GM23338 (cell line): Measurements from ENCODE around the gene PCDHGC4.

Source experiments
- CREB1 ChIP-seq: fragments of 250-450 bp; sonication (Bioruptor Pico); IDR thresholded peaks from 2 replicates; pipeline ENCODE4 v1.5.0; 2020; ENCODE audit warnings: low read depth, mild to moderate bottlenecking, moderate library complexity
- EZH2 ChIP-seq: fragments of 200-600 bp; sonication (generic); IDR thresholded peaks from one replicate; pipeline ENCODE4 v1.8.0; 2017; ENCODE audit warnings: antibody characterized with exemption, mild to moderate bottlenecking, low read depth; ENCODE audit not compliant: unreplicated experiment
- EZH2phosphoT487 ChIP-seq: fragments of 200-600 bp; sonication (generic); IDR thresholded peaks from one replicate; pipeline ENCODE4 v1.8.1; 2018; ENCODE audit warnings: antibody characterized with exemption; ENCODE audit not compliant: unreplicated experiment
- JUNB ChIP-seq: IDR thresholded peaks from one replicate; pipeline ENCODE4 v1.6.1; 2016; ENCODE audit warnings: antibody characterized with exemption; ENCODE audit not compliant: unreplicated experiment
- POLR2AphosphoS5 ChIP-seq: IDR thresholded peaks from 2 replicates; pipeline ENCODE4 v1.6.1; 2016; ENCODE audit warnings: antibody characterized with exemption, low read depth
- STAT1 ChIP-seq: IDR thresholded peaks from one replicate; pipeline ENCODE4 v1.6.1; 2016; ENCODE audit warnings: antibody characterized with exemption; ENCODE audit not compliant: unreplicated experiment
- TF ChIP-seq, protein P1 (sequence below), 2 experiments: fragments of 200-600 bp in 1 of 2; sonication (generic) in 1 of 2; conservative IDR thresholded peaks; 2 replicates each; pipeline versions ENCODE4 v1.5.1 to v1.6.1; 2016 to 2017; ENCODE audit warnings: antibody characterized with exemption in 2 of 2, low read depth in 2 of 2, mild to moderate bottlenecking in 2 of 2, moderate library complexity in 1 of 2
- TF ChIP-seq, protein P2 (sequence below): IDR thresholded peaks from one replicate; pipeline ENCODE4 v1.6.1; 2018; ENCODE audit warnings: antibody characterized with exemption; ENCODE audit not compliant: unreplicated experiment

GRCh38 chr5:141477044-141477575 lies 7.7 kb upstream of the PCDHGC4 start:
- TF ChIP-seq, protein P1, sequence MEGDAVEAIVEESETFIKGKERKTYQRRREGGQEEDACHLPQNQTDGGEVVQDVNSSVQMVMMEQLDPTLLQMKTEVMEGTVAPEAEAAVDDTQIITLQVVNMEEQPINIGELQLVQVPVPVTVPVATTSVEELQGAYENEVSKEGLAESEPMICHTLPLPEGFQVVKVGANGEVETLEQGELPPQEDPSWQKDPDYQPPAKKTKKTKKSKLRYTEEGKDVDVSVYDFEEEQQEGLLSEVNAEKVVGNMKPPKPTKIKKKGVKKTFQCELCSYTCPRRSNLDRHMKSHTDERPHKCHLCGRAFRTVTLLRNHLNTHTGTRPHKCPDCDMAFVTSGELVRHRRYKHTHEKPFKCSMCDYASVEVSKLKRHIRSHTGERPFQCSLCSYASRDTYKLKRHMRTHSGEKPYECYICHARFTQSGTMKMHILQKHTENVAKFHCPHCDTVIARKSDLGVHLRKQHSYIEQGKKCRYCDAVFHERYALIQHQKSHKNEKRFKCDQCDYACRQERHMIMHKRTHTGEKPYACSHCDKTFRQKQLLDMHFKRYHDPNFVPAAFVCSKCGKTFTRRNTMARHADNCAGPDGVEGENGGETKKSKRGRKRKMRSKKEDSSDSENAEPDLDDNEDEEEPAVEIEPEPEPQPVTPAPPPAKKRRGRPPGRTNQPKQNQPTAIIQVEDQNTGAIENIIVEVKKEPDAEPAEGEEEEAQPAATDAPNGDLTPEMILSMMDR (conservative IDR thresholded peaks at IDR 0.05; ENCODE audit: low read depth in 2 of 2), result no peak
- no peak for TF ChIP-seq POLR2AphosphoS5
- TF ChIP-seq CREB1, result no peak
- no peak for TF ChIP-seq EZH2phosphoT487
- TF ChIP-seq JUNB, result no peak
- no peak for TF ChIP-seq STAT1
- TF ChIP-seq, protein P2, sequence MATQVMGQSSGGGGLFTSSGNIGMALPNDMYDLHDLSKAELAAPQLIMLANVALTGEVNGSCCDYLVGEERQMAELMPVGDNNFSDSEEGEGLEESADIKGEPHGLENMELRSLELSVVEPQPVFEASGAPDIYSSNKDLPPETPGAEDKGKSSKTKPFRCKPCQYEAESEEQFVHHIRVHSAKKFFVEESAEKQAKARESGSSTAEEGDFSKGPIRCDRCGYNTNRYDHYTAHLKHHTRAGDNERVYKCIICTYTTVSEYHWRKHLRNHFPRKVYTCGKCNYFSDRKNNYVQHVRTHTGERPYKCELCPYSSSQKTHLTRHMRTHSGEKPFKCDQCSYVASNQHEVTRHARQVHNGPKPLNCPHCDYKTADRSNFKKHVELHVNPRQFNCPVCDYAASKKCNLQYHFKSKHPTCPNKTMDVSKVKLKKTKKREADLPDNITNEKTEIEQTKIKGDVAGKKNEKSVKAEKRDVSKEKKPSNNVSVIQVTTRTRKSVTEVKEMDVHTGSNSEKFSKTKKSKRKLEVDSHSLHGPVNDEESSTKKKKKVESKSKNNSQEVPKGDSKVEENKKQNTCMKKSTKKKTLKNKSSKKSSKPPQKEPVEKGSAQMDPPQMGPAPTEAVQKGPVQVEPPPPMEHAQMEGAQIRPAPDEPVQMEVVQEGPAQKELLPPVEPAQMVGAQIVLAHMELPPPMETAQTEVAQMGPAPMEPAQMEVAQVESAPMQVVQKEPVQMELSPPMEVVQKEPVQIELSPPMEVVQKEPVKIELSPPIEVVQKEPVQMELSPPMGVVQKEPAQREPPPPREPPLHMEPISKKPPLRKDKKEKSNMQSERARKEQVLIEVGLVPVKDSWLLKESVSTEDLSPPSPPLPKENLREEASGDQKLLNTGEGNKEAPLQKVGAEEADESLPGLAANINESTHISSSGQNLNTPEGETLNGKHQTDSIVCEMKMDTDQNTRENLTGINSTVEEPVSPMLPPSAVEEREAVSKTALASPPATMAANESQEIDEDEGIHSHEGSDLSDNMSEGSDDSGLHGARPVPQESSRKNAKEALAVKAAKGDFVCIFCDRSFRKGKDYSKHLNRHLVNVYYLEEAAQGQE, result no peak
- TF ChIP-seq EZH2, result no peak
